IMR-90 (cell line): Measurements from ENCODE around the gene PEX14. TPM values are rescaled to one million over a fixed set of nuclear protein-coding genes. Genes with fewer than 3 reads are reported as not detected.

Experiments used
- ATAC-seq: fragments of 200-7000 bp; cut with Tn5 transposase; 2 replicates; pipeline ENCODE4 v1.9.1; 2020; ENCODE audit warnings: low read depth, mild to moderate bottlenecking, moderate library complexity
- BruUV-seq: library from RNA; stranded (reverse); fragments of 400-500 nt; replicated peaks from 2 replicates; lab custom pipeline; 2021; lab: Mats Ljungman, UMichigan
- CTCF ChIA-PET: fragments of 300-600 bp; formaldehyde crosslinking; extraction: SDS; loops from one replicate; lab custom pipeline; 2021; ENCODE audit warnings: antibody characterized with exemption; lab: Yijun Ruan, JAX
- POLR2A ChIA-PET: fragments of 300-600 bp; sonication (Branson Sonifier 250); formaldehyde crosslinking; loops from one replicate; lab custom pipeline; 2022; ENCODE audit warnings: antibody characterized with exemption; ENCODE audit not compliant: unreplicated experiment; lab: Charles Lee
- DNase-seq: peaks from one replicate; pipeline ENCODE4 v3.0.0; 2013
- H2AFZ ChIP-seq: replicated peaks from 2 replicates; pipeline ENCODE3; 2013; ENCODE audit warnings: low read length, mild to moderate bottlenecking; ENCODE audit not compliant: poor library complexity
- H2AK5ac ChIP-seq: 2 replicates; pipeline ENCODE4 v1.6.1; 2013; ENCODE audit warnings: low read depth, low read length, inconsistent platforms
- H2AK9ac ChIP-seq: replicated peaks from 2 replicates; pipeline ENCODE3; 2013; ENCODE audit warnings: mild to moderate bottlenecking, low read depth, low read length, moderate library complexity; ENCODE audit not compliant: poor library complexity
- H2BK120ac ChIP-seq: 2 replicates; pipeline ENCODE4 v1.6.1; 2013; ENCODE audit warnings: low read depth, low read length, inconsistent platforms
- H2BK15ac ChIP-seq: 3 replicates; pipeline ENCODE4 v1.6.1; 2013; ENCODE audit warnings: low read depth, low read length, inconsistent platforms
- H2BK20ac ChIP-seq: 2 replicates; pipeline ENCODE4 v1.6.1; 2013; ENCODE audit warnings: low read depth, mild to moderate bottlenecking, inconsistent platforms, low read length, moderate library complexity
- H2BK5ac ChIP-seq: 2 replicates; pipeline ENCODE4 v1.6.1; 2013; ENCODE audit warnings: mild to moderate bottlenecking, low read depth, low read length, inconsistent platforms; ENCODE audit not compliant: poor library complexity, severe bottlenecking
- H3K14ac ChIP-seq: replicated peaks from 2 replicates; pipeline ENCODE4 v1.6.1; 2013; ENCODE audit warnings: low read depth, low read length, inconsistent platforms
- H3K18ac ChIP-seq: 2 replicates; pipeline ENCODE4 v1.6.1; 2013; ENCODE audit warnings: low read depth, low read length, control low read depth
- H3K23ac ChIP-seq: 2 replicates; pipeline ENCODE4 v1.6.1; 2013; ENCODE audit warnings: low read depth, low read length, inconsistent platforms
- H3K27ac ChIP-seq: 2 replicates; pipeline ENCODE4 v1.5.1; 2013; ENCODE audit warnings: mild to moderate bottlenecking, control low read depth, low read length; ENCODE audit not compliant: insufficient read depth
- H3K27me3 ChIP-seq: 2 replicates; pipeline ENCODE4 v1.6.1; 2013; ENCODE audit warnings: low read length; ENCODE audit not compliant: control insufficient read depth, insufficient read depth
- H3K36me3 ChIP-seq: 2 replicates; pipeline ENCODE4 v1.6.1; 2013; ENCODE audit warnings: low read length, mixed read lengths; ENCODE audit not compliant: control insufficient read depth, insufficient read depth
- H3K4ac ChIP-seq: 2 replicates; pipeline ENCODE4 v1.6.1; 2013; ENCODE audit warnings: low read depth, low read length, inconsistent platforms
- H3K4me1 ChIP-seq: 2 replicates; pipeline ENCODE4 v1.6.1; 2013; ENCODE audit warnings: low read length, mixed read lengths; ENCODE audit not compliant: control insufficient read depth, insufficient read depth
- H3K4me2 ChIP-seq: 2 replicates; pipeline ENCODE4 v1.6.1; 2013; ENCODE audit warnings: low read depth, mild to moderate bottlenecking, control low read depth, low read length, moderate library complexity
- H3K4me3 ChIP-seq: 2 replicates; pipeline ENCODE4 v1.5.1; 2013; ENCODE audit warnings: low read depth, mild to moderate bottlenecking, control low read depth, low read length, moderate library complexity; ENCODE audit not compliant: insufficient read depth
- H3K56ac ChIP-seq: 2 replicates; pipeline ENCODE4 v1.6.1; 2013; ENCODE audit warnings: low read length, inconsistent platforms; ENCODE audit not compliant: insufficient read depth; ENCODE audit errors: extremely low read depth
- H3K79me1 ChIP-seq, 2 experiments: 2 replicates each; pipeline ENCODE4 v1.6.1; 2013; ENCODE audit warnings: low read length in 2 of 2, inconsistent platforms in 1 of 2, low read depth in 1 of 2
- H3K9ac ChIP-seq: 2 replicates; pipeline ENCODE4 v1.6.1; 2013; ENCODE audit warnings: low read depth, low read length, control low read depth
- H3K9me1 ChIP-seq: 2 replicates; pipeline ENCODE4 v1.6.1; 2013; ENCODE audit warnings: low read length, inconsistent platforms; ENCODE audit not compliant: insufficient read depth
- H3K9me3 ChIP-seq: 2 replicates; pipeline ENCODE4 v1.6.1; 2013; ENCODE audit warnings: low read length; ENCODE audit not compliant: control insufficient read depth, insufficient read depth
- H4K20me1 ChIP-seq: 2 replicates; pipeline ENCODE4 v1.6.1; 2013; ENCODE audit warnings: low read length, inconsistent platforms; ENCODE audit not compliant: insufficient read depth
- H4K5ac ChIP-seq: 2 replicates; pipeline ENCODE4 v1.6.1; 2013; ENCODE audit warnings: mild to moderate bottlenecking, low read depth, low read length, control low read depth
- H4K8ac ChIP-seq, 2 experiments: 2 replicates each; pipeline ENCODE4 v1.6.1; 2013; ENCODE audit warnings: low read depth in 2 of 2, low read length in 2 of 2, control low read depth in 1 of 2, inconsistent platforms in 1 of 2
- H4K91ac ChIP-seq: 2 replicates; pipeline ENCODE4 v1.6.1; 2013; ENCODE audit warnings: low read depth, low read length, inconsistent platforms; ENCODE audit not compliant: insufficient read depth
- BHLHE40 ChIP-seq: fragments of 150-350 bp; IDR thresholded peaks from 2 replicates; pipeline ENCODE4 v1.6.1; 2016; ENCODE audit warnings: mild to moderate bottlenecking, low read depth, low read length
- CHD1 ChIP-seq: IDR thresholded peaks from 2 replicates; pipeline ENCODE4 v1.6.1; 2012; ENCODE audit warnings: low read depth, low read length, improper control_type of control experiment
- FOS ChIP-seq: fragments of 150-350 bp; IDR thresholded peaks from 2 replicates; pipeline ENCODE4 v1.6.1; 2016; ENCODE audit warnings: low read depth, low read length
- MAFK ChIP-seq: IDR thresholded peaks from 2 replicates; pipeline ENCODE4 v1.6.1; 2012; ENCODE audit warnings: low read depth, low read length, improper control_type of control experiment
- MXI1 ChIP-seq: IDR thresholded peaks from 2 replicates; pipeline ENCODE4 v1.6.1; 2012; ENCODE audit warnings: low read depth, mild to moderate bottlenecking, low read length, moderate library complexity, borderline replicate concordance
- RAD21 ChIP-seq: IDR thresholded peaks from 2 replicates; pipeline ENCODE4 v1.6.1; 2012; ENCODE audit warnings: low read length, improper control_type of control experiment
- RCOR1 ChIP-seq: IDR thresholded peaks from 2 replicates; pipeline ENCODE4 v1.6.1; 2012; ENCODE audit warnings: mild to moderate bottlenecking, low read length, improper control_type of control experiment; ENCODE audit not compliant: insufficient replicate concordance
- RFX5 ChIP-seq: IDR thresholded peaks from 2 replicates; pipeline ENCODE4 v1.8.0; 2012; ENCODE audit warnings: low read depth, mild to moderate bottlenecking, low read length, moderate library complexity
- SMC3 ChIP-seq: fragments of 150-350 bp; IDR thresholded peaks from 2 replicates; pipeline ENCODE4 v1.6.1; 2016; ENCODE audit warnings: low read depth, mild to moderate bottlenecking, antibody characterized with exemption, low read length, moderate library complexity
- WGBS, 2 experiments: methylation state at CpG; one replicate each; pipeline versions ENCODE4 v1.1.5 to v1.1.7; 2013; ENCODE audit warnings: missing lambda C conversion rate in 2 of 2; ENCODE audit not compliant: insufficient read length in 1 of 2; ENCODE audit errors: extremely low coverage in 2 of 2; 5-methylcytosine and 5-hydroxymethylcytosine counted together
- dilution Hi-C: fragments of 300-500 bp; cut with HindIII; formaldehyde crosslinking; loops from one replicate; pipeline ENCODE4 v1.14.3; 2018; ENCODE audit warnings: low sequenced_read_pairs; ENCODE audit not compliant: unreplicated experiment
- in situ Hi-C: fragments of 300-500 bp; cut with MboI; formaldehyde crosslinking; loops from 3 replicates; pipeline ENCODE4 v1.14.3; 2019; ENCODE audit warnings: low sequenced_read_pairs, inconsistent platforms, mixed read lengths
- intact Hi-C: fragments of 100-400 bp; cut with micrococcal nuclease; formaldehyde crosslinking; loops from 2 replicates; pipeline ENCODE4 v1.10.0; 2022
- polyA plus RNA-seq, 3 experiments: library from polyadenylated mRNA; depleted of rRNA; stranded (reverse); fragments of >200 nt; gene quantifications; 2 replicates each; pipeline ENCODE4 v1.2.3, GENCODE V29; 2012; ENCODE audit warnings: low replicate concordance in 1 of 3
- total RNA-seq: library from RNA; depleted of rRNA; stranded (reverse); fragments of >200 nt; gene quantifications from 2 replicates; pipeline ENCODE4 v1.2.3, GENCODE V29; 2012
- TF ChIP-seq, protein P1 (sequence below): conservative IDR thresholded peaks from 2 replicates; pipeline ENCODE4 v1.5.1; 2012; ENCODE audit warnings: mild to moderate bottlenecking, low read depth, low read length, improper control_type of control experiment

The PEX14 gene
- total and polyA plus RNA-seq, 2 of the 4 experiments (the other 2 are of a cell fraction) = 9.5 to 22.5 TPM

DNA sequence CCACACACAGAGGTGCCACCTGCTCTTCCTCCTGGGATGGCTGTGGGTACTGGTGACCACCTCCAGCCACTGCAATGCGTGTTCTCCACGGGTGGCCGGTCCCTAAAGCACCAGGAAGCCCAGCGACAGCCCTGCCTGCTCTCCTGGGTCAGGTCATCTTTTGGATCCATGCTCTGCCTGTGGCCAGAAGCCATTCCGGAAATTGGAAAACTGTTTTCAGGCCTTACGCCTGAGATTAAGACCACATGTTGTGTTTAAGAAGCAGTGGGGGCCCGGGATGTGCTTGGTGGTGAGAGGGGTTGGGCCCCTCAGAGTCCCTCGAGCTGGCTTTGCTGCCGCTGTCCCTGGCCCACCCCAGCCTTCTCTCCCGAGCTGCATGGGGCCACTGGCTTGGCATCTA is 150.8 kb downstream of the PEX14 start:
- no TSS peak for BruUV-seq
- H2AK9ac ChIP-seq = no peak overlapping the region
- H4K91ac ChIP-seq = no peak overlapping the region
- no peak overlapping the region for H3K14ac ChIP-seq
- H3K4me2 ChIP-seq = no peak overlapping the region
- TF ChIP-seq MAFK (no peak), SMC3 (no peak), BHLHE40 (no peak), FOS (no peak), RFX5 (no peak), RAD21 (no peak), MXI1 (no peak), CHD1 (no peak), RCOR1 (no peak)
- TF ChIP-seq, protein P1, sequence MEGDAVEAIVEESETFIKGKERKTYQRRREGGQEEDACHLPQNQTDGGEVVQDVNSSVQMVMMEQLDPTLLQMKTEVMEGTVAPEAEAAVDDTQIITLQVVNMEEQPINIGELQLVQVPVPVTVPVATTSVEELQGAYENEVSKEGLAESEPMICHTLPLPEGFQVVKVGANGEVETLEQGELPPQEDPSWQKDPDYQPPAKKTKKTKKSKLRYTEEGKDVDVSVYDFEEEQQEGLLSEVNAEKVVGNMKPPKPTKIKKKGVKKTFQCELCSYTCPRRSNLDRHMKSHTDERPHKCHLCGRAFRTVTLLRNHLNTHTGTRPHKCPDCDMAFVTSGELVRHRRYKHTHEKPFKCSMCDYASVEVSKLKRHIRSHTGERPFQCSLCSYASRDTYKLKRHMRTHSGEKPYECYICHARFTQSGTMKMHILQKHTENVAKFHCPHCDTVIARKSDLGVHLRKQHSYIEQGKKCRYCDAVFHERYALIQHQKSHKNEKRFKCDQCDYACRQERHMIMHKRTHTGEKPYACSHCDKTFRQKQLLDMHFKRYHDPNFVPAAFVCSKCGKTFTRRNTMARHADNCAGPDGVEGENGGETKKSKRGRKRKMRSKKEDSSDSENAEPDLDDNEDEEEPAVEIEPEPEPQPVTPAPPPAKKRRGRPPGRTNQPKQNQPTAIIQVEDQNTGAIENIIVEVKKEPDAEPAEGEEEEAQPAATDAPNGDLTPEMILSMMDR = no peak
- no peak overlapping the region for H3K27ac ChIP-seq
- ChIA-PET POLR2A (no interaction called here), CTCF (no interaction called here)
- H2AK5ac ChIP-seq = no peak overlapping the region
- in situ Hi-C loops = no loop called here
- H2BK120ac ChIP-seq = no peak overlapping the region
- H3K79me1 ChIP-seq = no peaks in the 10 kb centered on the region
- dilution Hi-C loops = no loop called here
- H3K4me1 ChIP-seq = no peaks in the 10 kb centered on the region
- no peak overlapping the region for H3K4me3 ChIP-seq
- H4K8ac ChIP-seq = no peak overlapping the region
- no peaks in the 10 kb centered on the region for H4K20me1 ChIP-seq
- 87% methylated on average over 3 of the region's 10 CpGs; no CpG with 5 or more reads in 1 of the 2 experiments for WGBS, 2 experiments
- H3K23ac ChIP-seq = no peak overlapping the region
- no peak overlapping the region for H3K9ac ChIP-seq
- no peak for DNase-seq
- no peak overlapping the region for H2BK5ac ChIP-seq
- no peak overlapping the region for H2BK20ac ChIP-seq
- intact Hi-C loops = no loop called here
- ATAC-seq = no peak
- H3K36me3 ChIP-seq = peaks cover 27% of the 10 kb centered on the region
- H3K27me3 ChIP-seq = no peaks in the 10 kb centered on the region
- no peak overlapping the region for H3K56ac ChIP-seq
- H3K18ac ChIP-seq = no peak overlapping the region
- H4K5ac ChIP-seq = no peak overlapping the region
- no peaks in the 10 kb centered on the region for H3K9me3 ChIP-seq
- no peak overlapping the region for H2BK15ac ChIP-seq
- no peaks in the 10 kb centered on the region for H3K9me1 ChIP-seq
- H2AFZ ChIP-seq = no peak overlapping the region
- no peak overlapping the region for H3K4ac ChIP-seq
